ENCODE data around the gene LSM10. TPM values are rescaled to one million over a fixed set of nuclear protein-coding genes. Genes with fewer than 3 reads are reported as not detected.

LSM10 gene
- total RNA-seq, 1 donor from 2014 or later: 28.4 TPM

GRCh38 chr1:36414384-36414783 is 16.7 kb upstream of the LSM10 start:
- Mint-ChIP-seq H3K4me3 (ENCODE audit: low read depth) (no peak overlapping the region), H3K36me3 (ENCODE audit: insufficient read depth) (peaks cover 14% of the 10 kb centered on the region), H3K4me1 (ENCODE audit: low read depth) (peaks cover 3% of the 10 kb centered on the region), H3K27ac (no peak overlapping the region), H3K27me3 (no peaks in the 10 kb centered on the region), H3K9me3 (ENCODE audit: low read depth) (peaks cover 8% of the 10 kb centered on the region)
- no peak for TF ChIP-seq CTCF (IDR thresholded peaks at IDR 0.05; ENCODE audit: unreplicated experiment)
- no peak for DNase-seq (ENCODE audit: low spot score, unreplicated experiment)

- peak overlapping the region; percentile 29 for H3K27ac Mint-ChIP-seq
- H3K4me3 Mint-ChIP-seq (ENCODE audit: low read depth): no peak overlapping the region
- peaks cover 15% of the 10 kb centered on the region for H3K36me3 Mint-ChIP-seq (ENCODE audit: insufficient read depth)
- H3K9me3 Mint-ChIP-seq (ENCODE audit: low read depth): peaks cover 8% of the 10 kb centered on the region
- peaks cover 3% of the 10 kb centered on the region for H3K4me1 Mint-ChIP-seq (ENCODE audit: low read depth)
- DNase-seq (ENCODE audit: low spot score, unreplicated experiment): no peak
- no peak for TF ChIP-seq CTCF (IDR thresholded peaks at IDR 0.05; ENCODE audit: unreplicated experiment)
- no peaks in the 10 kb centered on the region for H3K27me3 Mint-ChIP-seq
Measured at GRCh38 chr1:36411674-36412648, 14.3 kb upstream of the LSM10 start.

GRCh38 chr1:36408479-36408878 is 10.8 kb upstream of the LSM10 start:
- H3K36me3 Mint-ChIP-seq (ENCODE audit: insufficient read depth): peaks cover 15% of the 10 kb centered on the region
- H3K27me3 Mint-ChIP-seq: no peaks in the 10 kb centered on the region
- H3K9me3 Mint-ChIP-seq (ENCODE audit: low read depth): peaks cover 8% of the 10 kb centered on the region
- H3K4me3 Mint-ChIP-seq (ENCODE audit: low read depth): no peak overlapping the region
- no peak for DNase-seq (ENCODE audit: low spot score, unreplicated experiment)
- H3K27ac Mint-ChIP-seq: no peak overlapping the region
- no peak for TF ChIP-seq CTCF (IDR thresholded peaks at IDR 0.05; ENCODE audit: unreplicated experiment)
- peaks cover 3% of the 10 kb centered on the region for H3K4me1 Mint-ChIP-seq (ENCODE audit: low read depth)

- DNase-seq (ENCODE audit: low spot score, unreplicated experiment): no peak
- no peak for TF ChIP-seq CTCF (IDR thresholded peaks at IDR 0.05; ENCODE audit: unreplicated experiment)
- no peaks in the 10 kb centered on the region for H3K27me3 Mint-ChIP-seq
- H3K27ac Mint-ChIP-seq: no peak overlapping the region
- H3K36me3 Mint-ChIP-seq (ENCODE audit: insufficient read depth): peaks cover 11% of the 10 kb centered on the region
- no peak overlapping the region for H3K4me3 Mint-ChIP-seq (ENCODE audit: low read depth)
- peaks cover 6% of the 10 kb centered on the region for H3K9me3 Mint-ChIP-seq (ENCODE audit: low read depth)
- H3K4me1 Mint-ChIP-seq (ENCODE audit: low read depth): peaks cover 2% of the 10 kb centered on the region
Measured at GRCh38 chr1:36406440-36406839, 8.7 kb upstream of the LSM10 start.

- H3K4me3 Mint-ChIP-seq (ENCODE audit: low read depth): peak overlapping the region; percentile 25
- peak overlapping the region; percentile 20 for H3K27ac Mint-ChIP-seq
- peaks cover 1% of the 10 kb centered on the region for H3K36me3 Mint-ChIP-seq (ENCODE audit: insufficient read depth)
- no peaks in the 10 kb centered on the region for H3K9me3 Mint-ChIP-seq (ENCODE audit: low read depth)
- TF ChIP-seq CTCF (IDR thresholded peaks at IDR 0.05; ENCODE audit: unreplicated experiment): no peak
- no peak for DNase-seq (ENCODE audit: low spot score, unreplicated experiment)
- peaks cover 13% of the 10 kb centered on the region for H3K4me1 Mint-ChIP-seq (ENCODE audit: low read depth)
- no peaks in the 10 kb centered on the region for H3K27me3 Mint-ChIP-seq
Measured at GRCh38 chr1:36402504-36402890, 4.8 kb upstream of the LSM10 start.

Data from progenitor cell of endocrine pancreas (in vitro differentiated cells).